Tibial nerve (tissue), 3 donors: ENCODE measurements around the gene PHC2.

Experiments used
- CTCF ChIP-seq, 5 experiments: fragments of 200-600 bp in 3 of 5; fragments of 450-650 bp in 2 of 5; sonication (generic) in 3 of 5; IDR thresholded peaks; one replicate each; pipeline ENCODE4 v1.5.1; 2016 to 2019; ENCODE audit warnings: antibody characterized with exemption in 5 of 5, mild to moderate bottlenecking in 3 of 5, moderate library complexity in 2 of 5
- POLR2A ChIP-seq, 2 donors: fragments of 450-650 bp; IDR thresholded peaks; one replicate each; pipeline ENCODE4 v1.6.1; 2017; ENCODE audit warnings: antibody characterized with exemption in 2 of 2, mild to moderate bottlenecking in 2 of 2, moderate library complexity in 2 of 2

GRCh38 chr1:33344896-33345560, 85.9 kb downstream of the PHC2 start:
- TF ChIP-seq POLR2A (IDR thresholded peaks at IDR 0.05), result no peak
- TF ChIP-seq CTCF (IDR thresholded peaks at IDR 0.05), result no peak
